ENCODE results near the gene SPA17.

SPA17 gene

DNA sequence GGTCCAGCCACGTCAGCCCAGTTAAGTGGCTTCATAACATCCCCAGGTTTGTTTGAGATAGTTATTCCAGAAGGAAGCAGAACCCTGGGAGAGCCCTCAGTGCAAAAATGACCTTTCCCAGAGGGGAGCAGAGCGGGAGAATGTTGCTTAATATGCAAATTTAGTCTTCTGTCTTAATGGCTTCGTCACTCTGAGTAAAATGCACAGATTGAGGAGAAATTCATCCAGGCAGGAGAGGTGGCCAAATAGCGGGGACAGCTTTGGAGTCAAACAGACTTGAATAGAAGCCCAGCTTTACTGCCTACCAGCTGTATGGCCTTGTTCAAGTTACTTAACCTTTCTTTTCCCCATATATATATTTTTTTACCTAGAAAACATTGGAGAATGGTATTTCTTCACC lies 53.8 kb downstream of the SPA17 start:
- no peak for DNase-seq

DNA sequence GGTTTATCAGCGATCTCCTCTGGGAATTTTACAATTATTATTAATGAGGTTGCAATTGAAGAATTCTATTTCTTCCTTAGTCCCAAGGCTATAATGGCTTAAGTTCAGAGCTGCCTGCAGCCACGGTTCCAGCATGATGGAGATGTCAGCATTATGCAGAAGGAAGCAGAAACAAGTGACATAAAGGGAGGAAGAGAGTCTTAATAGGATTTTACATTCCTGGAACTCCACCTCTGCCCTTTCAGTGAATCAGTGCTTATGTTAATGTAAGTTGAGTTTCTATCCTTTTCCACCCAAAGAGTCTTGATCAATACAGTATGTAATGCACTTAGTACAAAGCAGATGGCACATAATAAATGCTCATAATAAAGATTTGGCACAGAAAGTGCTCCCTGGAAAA lies 54.4 kb downstream of the SPA17 start:
- no peak for DNase-seq

DNA sequence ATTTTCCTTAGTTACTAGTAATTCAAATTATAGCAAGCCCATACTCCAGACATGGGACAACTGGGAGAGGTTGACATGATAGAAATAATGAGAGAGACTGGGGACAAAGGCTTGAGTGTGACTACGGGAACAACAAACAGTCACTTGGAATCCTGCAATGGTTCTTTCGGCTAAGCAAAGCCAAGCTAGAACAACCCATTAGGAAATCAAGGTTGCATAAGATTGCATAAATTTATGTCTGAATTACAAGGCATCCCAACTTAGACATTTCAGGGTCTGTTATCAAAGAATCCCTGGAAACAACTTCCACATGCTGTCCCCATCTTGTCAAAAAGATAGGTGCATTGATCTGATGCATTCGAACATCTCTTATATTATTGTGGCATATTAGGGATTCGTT lies 55.9 kb downstream of the SPA17 start:
- DNase-seq, result no peak

DNA sequence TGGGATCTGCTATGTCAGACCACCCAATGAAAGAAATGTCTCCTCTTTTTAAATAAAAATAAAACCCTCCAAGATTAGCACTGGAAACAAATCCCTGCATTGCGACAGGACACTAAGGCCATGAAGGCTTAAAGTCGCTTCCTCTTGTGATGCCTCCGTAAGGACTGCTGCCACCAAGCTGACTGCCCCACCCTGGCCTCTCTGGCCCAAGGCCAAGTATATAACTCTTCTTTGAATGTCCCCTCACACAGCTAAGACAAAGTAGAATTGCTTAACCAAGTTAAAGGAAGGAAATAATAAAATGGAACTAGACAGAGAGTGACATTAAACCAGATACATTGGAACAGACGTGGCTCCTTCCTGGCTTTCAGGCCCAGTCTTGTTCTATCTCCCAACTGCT lies 58.5 kb downstream of the SPA17 start:
- no peak for DNase-seq

DNA sequence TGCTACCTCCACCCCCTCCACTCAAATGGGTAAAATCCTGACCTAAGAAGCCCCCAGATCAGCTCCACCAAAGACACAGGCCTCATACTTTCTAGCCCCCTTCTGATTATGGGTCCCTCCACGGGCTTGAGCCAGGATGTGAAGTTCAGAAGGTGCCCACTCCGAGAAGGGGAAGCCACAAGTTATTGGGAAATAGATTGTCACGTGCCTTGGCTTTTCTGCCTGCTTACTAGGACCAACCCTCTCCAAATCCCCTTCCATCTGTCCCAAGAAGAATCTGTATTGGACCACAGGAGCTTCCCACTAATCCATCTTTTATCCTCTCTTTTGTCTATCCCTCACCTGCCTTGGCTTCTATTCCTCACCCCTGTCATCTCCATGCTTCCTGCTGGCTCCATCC lies 63.0 kb downstream of the SPA17 start:
- DNase-seq, result no peak

DNA sequence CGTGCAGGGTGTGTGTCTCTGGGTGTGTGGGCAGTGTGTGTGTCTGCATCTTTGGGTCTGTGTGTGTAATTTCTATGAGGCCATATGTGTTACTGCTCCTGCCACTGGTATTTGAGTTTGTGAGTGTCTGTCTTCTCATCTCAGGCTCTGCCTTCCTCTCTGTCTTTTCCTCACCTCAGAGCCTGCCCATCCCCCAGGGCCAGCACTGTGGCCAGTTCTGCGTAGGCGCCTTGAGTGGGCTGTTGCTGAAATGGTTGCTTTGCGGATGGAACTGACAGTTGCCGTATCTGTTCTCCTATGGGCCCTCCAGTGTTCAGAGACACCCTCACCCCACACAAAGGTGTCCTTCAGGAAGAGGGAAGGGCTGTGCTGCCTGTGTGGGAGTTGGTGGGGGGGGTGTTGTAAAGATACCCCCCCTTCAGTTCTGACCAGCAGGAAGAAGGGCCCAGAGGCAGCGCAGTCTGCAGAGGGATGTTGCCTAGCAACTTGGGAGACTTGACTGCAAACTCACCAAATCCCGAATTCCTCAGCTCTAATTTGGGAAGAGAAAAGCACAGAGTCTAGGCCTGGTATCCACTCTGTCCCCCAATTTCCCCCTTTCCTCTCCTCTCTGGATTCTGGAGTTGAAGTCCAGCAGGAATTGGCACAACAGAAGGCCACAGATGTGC lies 64.1 kb downstream of the SPA17 start:
- no peak for DNase-seq

DNA sequence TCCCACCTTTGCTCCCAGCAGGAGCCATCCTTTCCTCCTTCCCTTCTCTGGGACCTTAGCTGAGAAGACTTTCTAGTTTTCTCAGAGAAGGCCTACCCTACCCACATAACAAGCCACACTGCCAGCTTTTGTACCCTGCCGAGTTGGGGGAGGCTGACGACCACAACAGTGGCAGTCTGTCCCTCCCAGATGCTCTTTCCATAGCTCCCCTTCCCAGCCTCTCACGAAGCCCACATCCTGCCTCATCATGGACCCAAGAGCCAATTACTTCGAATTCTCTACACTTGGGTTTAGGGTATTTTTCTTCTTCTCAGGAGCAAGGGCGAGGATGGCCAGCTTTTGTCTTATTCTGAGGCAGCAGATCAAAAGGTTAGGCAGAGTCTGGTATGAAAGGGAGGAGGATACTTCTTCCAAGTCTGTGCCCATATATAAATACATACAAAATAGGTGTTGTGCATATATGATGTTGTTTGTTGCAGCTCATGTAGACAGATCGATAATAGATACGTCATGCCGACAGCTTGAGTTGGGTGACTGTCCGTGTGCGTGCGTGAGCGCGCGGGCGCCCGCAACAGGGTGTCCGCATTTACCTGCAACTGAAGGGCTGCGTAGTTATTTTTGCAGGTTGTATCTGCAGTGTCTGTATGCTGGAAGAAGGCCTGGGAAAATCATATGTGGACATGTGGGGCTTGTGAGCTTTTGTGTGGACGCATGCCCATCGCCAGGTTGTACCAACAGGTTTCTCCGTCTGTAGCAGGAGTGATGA lies 65.2 kb downstream of the SPA17 start:
- no peak for DNase-seq

DNA sequence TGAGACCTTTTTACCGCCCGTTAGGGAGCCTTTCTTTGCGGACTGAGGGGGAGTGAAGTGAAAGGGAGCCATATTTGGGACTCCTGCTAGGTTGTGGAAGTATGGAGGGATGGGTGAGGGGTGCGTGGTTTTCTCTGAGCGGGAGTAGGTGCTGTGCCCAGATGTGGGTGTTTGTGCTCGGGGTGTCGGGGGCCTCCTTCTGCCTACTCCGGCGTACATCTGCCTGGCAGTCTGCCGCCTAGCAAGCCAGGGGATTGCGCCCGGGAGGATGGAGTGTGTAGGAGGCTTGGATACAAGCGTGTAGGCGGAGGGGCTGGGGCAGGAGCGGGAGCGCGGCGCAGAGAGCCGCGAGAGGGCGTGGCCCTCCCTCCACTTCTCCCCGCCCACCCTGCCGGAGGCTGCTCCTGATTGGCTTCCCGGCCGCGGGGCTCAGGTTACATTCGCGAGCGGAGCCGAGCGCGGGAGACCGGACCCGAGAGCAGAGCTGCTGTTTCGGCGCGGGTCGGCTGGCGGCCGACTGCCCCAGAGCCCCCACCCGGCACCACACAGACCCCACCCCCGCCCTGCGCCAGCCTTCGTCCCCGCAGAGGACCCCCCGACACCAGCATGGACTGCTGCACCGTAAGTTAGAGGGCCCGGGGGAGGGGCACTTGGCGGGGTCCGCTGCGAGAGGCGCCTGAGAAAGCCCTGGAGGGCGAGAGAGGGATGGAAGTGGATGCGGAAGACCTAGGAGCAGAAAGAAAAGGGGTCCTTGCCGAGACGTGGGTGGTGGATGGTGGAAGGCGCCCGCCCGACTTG lies 66.0 kb downstream of the SPA17 start, which contains the start of gene NRGN:
Gene NRGN (plus strand): TSS at position 464 of the 798 bp plus-strand sequence. CDS start 143 bp downstream, at position 607.
- peak; percentile 97 for DNase-seq

DNA sequence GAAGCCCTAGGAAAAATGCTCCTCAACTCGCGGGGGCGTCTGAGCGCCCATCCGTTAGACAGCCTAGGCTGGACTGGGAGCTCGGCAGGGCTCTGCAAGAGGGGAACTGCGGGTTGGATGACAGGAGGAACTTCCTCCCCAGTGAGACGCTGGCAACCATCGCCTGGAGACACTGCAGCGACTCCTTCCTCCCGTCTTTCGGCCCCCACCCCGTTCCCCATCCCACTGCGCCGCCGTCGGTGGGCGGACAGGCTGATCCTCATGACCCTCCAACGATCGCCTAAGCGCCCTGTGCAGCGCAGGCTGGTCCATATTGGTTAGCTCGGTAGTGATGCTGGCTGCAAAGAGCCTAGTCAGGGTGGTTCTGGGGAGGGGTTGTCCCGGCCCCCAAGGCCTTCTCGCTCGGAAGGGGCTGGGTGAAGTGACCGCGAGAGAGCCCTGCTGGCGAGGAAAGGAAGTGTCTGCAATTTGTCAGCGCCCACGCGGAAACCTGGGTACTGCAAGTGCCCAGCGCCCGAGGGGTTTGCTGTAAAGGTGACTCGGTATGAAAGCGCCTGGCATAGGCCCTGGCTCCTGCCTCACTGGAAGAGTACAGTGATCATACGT lies 66.7 kb downstream of the SPA17 start:
- DNase-seq, result peak; percentile 43

DNA sequence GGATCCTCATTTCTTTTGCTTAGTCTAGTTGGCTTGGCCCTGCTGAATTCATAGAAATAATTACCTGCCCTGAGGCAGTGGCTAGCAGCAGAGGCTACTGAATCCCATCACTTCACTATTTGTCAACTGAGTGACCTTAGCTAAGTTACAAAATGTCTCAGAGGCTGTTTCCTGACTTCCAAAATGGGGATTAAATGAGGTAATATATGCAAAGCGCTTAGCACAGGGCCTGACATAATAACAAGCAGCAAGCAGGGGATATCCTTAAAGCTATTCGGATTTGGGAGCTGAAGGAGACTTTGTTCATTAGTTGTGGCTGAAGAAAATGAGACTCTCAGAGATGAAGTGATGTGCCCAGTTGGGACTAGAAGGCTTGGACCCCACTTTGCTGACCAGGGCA lies 68.9 kb downstream of the SPA17 start:
- no peak for DNase-seq

DNA sequence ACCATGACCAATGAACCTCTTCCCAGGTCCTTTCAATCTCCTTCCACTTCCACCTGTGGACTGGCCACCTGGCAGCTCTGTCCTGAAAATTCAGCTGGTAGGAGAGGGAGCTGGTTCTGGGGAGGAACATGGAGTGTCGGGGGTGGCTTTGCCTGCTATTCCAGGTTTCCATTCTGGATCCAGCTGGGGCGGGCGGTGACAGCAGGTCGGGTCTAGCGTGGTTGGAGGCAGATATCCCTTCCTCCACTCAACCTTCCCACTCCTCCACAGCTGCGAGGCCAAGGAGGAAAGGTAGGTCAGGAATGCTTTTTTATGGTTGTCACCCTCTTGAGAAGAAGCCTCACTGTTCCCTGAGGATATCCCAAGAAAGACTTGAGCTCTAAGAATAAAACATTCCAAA lies 69.3 kb downstream of the SPA17 start:
- DNase-seq, result no peak

DNA sequence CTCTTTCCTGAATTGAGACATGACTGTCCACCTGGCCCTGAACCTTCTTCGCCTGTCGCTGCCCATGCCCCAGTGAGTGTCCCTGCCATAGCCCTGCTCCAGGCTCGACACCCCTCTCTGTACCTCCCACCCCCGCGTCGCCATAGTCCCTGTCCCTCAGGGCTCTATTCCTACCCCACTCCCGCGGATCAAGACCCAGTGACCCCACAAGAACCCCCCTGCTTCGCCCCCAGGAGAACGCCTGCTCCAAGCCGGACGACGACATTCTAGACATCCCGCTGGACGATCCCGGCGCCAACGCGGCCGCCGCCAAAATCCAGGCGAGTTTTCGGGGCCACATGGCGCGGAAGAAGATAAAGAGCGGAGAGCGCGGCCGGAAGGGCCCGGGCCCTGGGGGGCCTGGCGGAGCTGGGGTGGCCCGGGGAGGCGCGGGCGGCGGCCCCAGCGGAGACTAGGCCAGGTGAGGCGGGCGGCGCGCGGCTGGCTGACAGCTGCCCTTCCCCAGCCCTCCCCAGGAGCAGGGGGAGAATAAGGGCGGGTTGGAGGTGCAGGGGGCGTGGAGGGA lies 71.6 kb downstream of the SPA17 start:
- DNase-seq, result no peak

DNA sequence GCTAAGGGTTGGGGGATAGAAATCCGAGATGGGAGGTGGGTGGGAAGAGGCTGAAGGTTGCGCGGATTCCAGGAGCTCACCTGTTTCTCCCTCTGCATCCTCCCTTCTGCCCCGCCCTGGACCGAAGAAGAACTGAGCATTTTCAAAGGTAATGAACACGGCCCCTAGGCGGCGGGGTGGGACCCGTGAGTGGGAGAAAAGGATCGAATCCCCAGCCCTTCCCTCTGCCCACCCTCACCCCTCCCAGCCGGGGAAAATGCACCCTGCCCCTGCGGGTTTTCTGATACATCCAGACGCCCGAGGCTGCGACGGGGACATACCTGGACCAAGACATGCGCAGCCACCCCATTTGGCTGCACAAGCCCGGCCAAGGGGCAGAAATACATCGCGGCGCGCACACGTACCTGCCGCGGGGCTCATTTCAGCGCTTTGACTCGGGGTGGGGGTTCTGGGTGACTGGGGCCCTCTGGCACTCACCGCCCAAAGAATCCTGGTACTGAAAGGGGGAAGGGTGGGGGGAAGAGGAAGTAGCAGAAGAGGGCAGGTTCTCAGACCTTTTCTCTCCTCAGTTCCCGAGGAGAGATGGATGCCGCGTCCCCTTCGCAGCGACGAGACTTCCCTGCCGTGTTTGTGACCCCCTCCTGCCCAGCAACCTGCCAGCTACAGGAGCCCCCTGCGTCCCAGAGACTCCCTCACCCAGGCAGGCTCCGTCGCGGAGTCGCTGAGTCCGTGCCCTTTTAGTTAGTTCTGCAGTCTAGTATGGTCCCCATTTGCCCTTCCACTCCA lies 72.3 kb downstream of the SPA17 start:
- peak; percentile 26 for DNase-seq

DNA sequence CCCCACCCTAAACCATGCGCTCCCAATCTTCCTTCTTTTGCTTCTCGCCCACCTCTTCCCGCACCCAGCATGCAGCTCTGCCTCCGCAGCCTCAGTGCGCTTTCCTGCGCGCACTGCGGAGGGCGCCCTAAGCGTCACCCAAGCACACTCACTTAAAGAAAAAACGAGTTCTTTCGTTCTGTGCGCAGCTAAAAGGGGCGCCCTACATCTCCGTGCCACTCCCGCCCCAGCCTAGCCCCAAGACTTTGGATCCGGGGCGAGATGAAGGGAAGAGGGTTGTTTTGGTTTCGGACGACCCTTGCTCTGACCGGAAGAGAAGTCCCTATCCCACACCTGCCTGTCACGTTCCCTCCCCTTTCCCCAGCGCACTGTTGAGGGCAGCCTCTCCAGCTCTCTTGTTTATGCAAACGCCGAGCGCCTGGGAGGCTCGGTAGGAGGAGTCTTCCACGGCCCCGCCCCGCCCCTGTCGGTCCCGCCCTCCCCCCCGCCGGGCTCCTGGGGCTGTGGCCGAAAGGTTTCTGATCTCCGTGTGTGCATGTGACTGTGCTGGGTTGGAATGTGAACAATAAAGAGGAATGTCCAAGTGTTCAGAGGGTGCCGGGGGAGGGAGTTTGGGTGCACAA lies 73.0 kb downstream of the SPA17 start:
- DNase-seq, result peak; percentile 87
